BLaER1 (cell line): Measurements from ENCODE around the gene BLACAT1.

Experiments used
- H3K27ac ChIP-seq: shearing (Covaris generic); formaldehyde crosslinking; 2 replicates; pipeline ENCODE4 v1.8.1; 2022
- H3K27me3 ChIP-seq: shearing (Covaris generic); formaldehyde crosslinking; 2 replicates; pipeline ENCODE4 v1.8.1; 2022
- H3K36me3 ChIP-seq: shearing (Covaris generic); formaldehyde crosslinking; 2 replicates; pipeline ENCODE4 v1.8.1; 2022
- H3K4me1 ChIP-seq: shearing (Covaris generic); formaldehyde crosslinking; 2 replicates; pipeline ENCODE4 v1.8.1; 2022
- H3K4me2 ChIP-seq: shearing (Covaris generic); formaldehyde crosslinking; 2 replicates; pipeline ENCODE4 v1.8.1; 2022
- H3K4me3 ChIP-seq: shearing (Covaris generic); formaldehyde crosslinking; 2 replicates; pipeline ENCODE4 v1.8.1; 2022
- H3K9ac ChIP-seq: shearing (Covaris generic); formaldehyde crosslinking; 2 replicates; pipeline ENCODE4 v1.8.1; 2022
- H3K9me3 ChIP-seq: shearing (Covaris generic); formaldehyde crosslinking; 2 replicates; pipeline ENCODE4 v1.8.1; 2022
- H4K20me1 ChIP-seq: shearing (Covaris generic); formaldehyde crosslinking; 2 replicates; pipeline ENCODE4 v1.8.1; 2022
- Cebpa-rat ChIP-seq: shearing (Covaris generic); IDR thresholded peaks from 2 replicates; pipeline ENCODE4 v1.8.1; 2022

The BLACAT1 gene

GRCh38 chr1:205476648-205477047 is 20.8 kb upstream of the BLACAT1 start:
- Histone ChIP-seq H3K27ac (no peak overlapping the region), H3K4me2 (no peak overlapping the region), H3K4me1 (peaks cover 35% of the 10 kb centered on the region), H3K4me3 (no peak overlapping the region), H4K20me1 (no peaks in the 10 kb centered on the region), H3K9ac (no peak overlapping the region), H3K36me3 (no peaks in the 10 kb centered on the region), H3K9me3 (peaks cover 25% of the 10 kb centered on the region), H3K27me3 (no peaks in the 10 kb centered on the region)
- no peak for TF ChIP-seq Cebpa-rat

- Histone ChIP-seq H3K9ac (no peak overlapping the region), H3K27me3 (no peaks in the 10 kb centered on the region), H4K20me1 (no peaks in the 10 kb centered on the region), H3K4me1 (peaks cover 35% of the 10 kb centered on the region), H3K36me3 (no peaks in the 10 kb centered on the region), H3K4me3 (no peak overlapping the region), H3K4me2 (no peak overlapping the region), H3K9me3 (peaks cover 25% of the 10 kb centered on the region), H3K27ac (no peak overlapping the region)
- no peak for TF ChIP-seq Cebpa-rat
Measured at GRCh38 chr1:205475855-205476254, 20.0 kb upstream of the BLACAT1 start.

GRCh38 chr1:205474571-205474970 is 18.7 kb upstream of the BLACAT1 start:
- TF ChIP-seq Cebpa-rat = no peak
- no peak overlapping the region for H3K27ac ChIP-seq
- peaks cover 27% of the 10 kb centered on the region for H3K4me1 ChIP-seq
- peaks cover 25% of the 10 kb centered on the region for H3K9me3 ChIP-seq
- no peaks in the 10 kb centered on the region for H3K27me3 ChIP-seq
- no peaks in the 10 kb centered on the region for H3K36me3 ChIP-seq
- no peaks in the 10 kb centered on the region for H4K20me1 ChIP-seq
- no peak overlapping the region for H3K4me2 ChIP-seq
- H3K4me3 ChIP-seq = no peak overlapping the region
- H3K9ac ChIP-seq = no peak overlapping the region

- Histone ChIP-seq H3K9me3 (peaks cover 25% of the 10 kb centered on the region), H3K36me3 (no peaks in the 10 kb centered on the region), H3K27me3 (no peaks in the 10 kb centered on the region), H3K9ac (no peak overlapping the region), H3K4me2 (no peak overlapping the region), H3K4me3 (no peak overlapping the region), H3K27ac (no peak overlapping the region), H3K4me1 (peaks cover 27% of the 10 kb centered on the region), H4K20me1 (no peaks in the 10 kb centered on the region)
- no peak for TF ChIP-seq Cebpa-rat
Measured at GRCh38 chr1:205473966-205474365, 18.1 kb upstream of the BLACAT1 start.

GRCh38 chr1:205473475-205473874 is 17.6 kb upstream of the BLACAT1 start:
- Histone ChIP-seq H3K9ac (no peak overlapping the region), H3K4me1 (peaks cover 24% of the 10 kb centered on the region), H3K4me3 (no peak overlapping the region), H4K20me1 (no peaks in the 10 kb centered on the region), H3K27ac (no peak overlapping the region), H3K9me3 (peaks cover 25% of the 10 kb centered on the region), H3K4me2 (no peak overlapping the region), H3K27me3 (no peaks in the 10 kb centered on the region), H3K36me3 (no peaks in the 10 kb centered on the region)
- TF ChIP-seq Cebpa-rat = no peak

GRCh38 chr1:205472737-205473441 is 17.0 kb upstream of the BLACAT1 start:
- Histone ChIP-seq H3K27ac (no peak overlapping the region), H4K20me1 (no peaks in the 10 kb centered on the region), H3K4me1 (peaks cover 18% of the 10 kb centered on the region), H3K4me2 (peak overlapping the region; percentile 36), H3K27me3 (no peaks in the 10 kb centered on the region), H3K36me3 (no peaks in the 10 kb centered on the region), H3K9ac (no peak overlapping the region), H3K4me3 (no peak overlapping the region), H3K9me3 (peaks cover 25% of the 10 kb centered on the region)
- TF ChIP-seq Cebpa-rat = no peak

- Histone ChIP-seq H3K27me3 (no peaks in the 10 kb centered on the region), H3K9ac (no peak overlapping the region), H3K9me3 (peaks cover 10% of the 10 kb centered on the region), H3K4me2 (no peak overlapping the region), H3K4me3 (no peak overlapping the region), H3K4me1 (peaks cover 7% of the 10 kb centered on the region; the same call in 1 of the 2 replicates), H3K36me3 (no peaks in the 10 kb centered on the region), H4K20me1 (no peaks in the 10 kb centered on the region), H3K27ac (no peak overlapping the region)
- TF ChIP-seq Cebpa-rat = no peak
Measured at GRCh38 chr1:205470131-205470530, 14.3 kb upstream of the BLACAT1 start.

- Histone ChIP-seq H3K9ac (no peak overlapping the region), H3K9me3 (no peaks in the 10 kb centered on the region), H3K27me3 (no peaks in the 10 kb centered on the region), H3K36me3 (no peaks in the 10 kb centered on the region), H3K4me1 (no peaks in the 10 kb centered on the region), H3K27ac (no peak overlapping the region), H3K4me2 (no peak overlapping the region), H3K4me3 (no peak overlapping the region), H4K20me1 (no peaks in the 10 kb centered on the region)
- no peak for TF ChIP-seq Cebpa-rat
Measured at GRCh38 chr1:205466595-205467220, 10.9 kb upstream of the BLACAT1 start.

- Histone ChIP-seq H3K27ac (no peak overlapping the region), H3K4me2 (no peak overlapping the region), H3K36me3 (no peaks in the 10 kb centered on the region), H3K9ac (no peak overlapping the region), H3K27me3 (peaks cover 4% of the 10 kb centered on the region; the same call in 1 of the 2 replicates), H3K4me1 (no peaks in the 10 kb centered on the region), H4K20me1 (no peaks in the 10 kb centered on the region; the same call in 1 of the 2 replicates), H3K9me3 (no peaks in the 10 kb centered on the region), H3K4me3 (no peak overlapping the region)
- TF ChIP-seq Cebpa-rat = no peak
Measured at GRCh38 chr1:205465392-205465791, 9.5 kb upstream of the BLACAT1 start.

GRCh38 chr1:205458777-205459566 is 3.1 kb upstream of the BLACAT1 start:
- Histone ChIP-seq H3K9ac (no peak overlapping the region), H4K20me1 (peaks cover 26% of the 10 kb centered on the region), H3K9me3 (no peaks in the 10 kb centered on the region), H3K4me1 (no peaks in the 10 kb centered on the region), H3K27me3 (peaks cover 68% of the 10 kb centered on the region), H3K27ac (no peak overlapping the region), H3K4me3 (no peak overlapping the region), H3K4me2 (no peak overlapping the region), H3K36me3 (no peaks in the 10 kb centered on the region)
- no peak for TF ChIP-seq Cebpa-rat
